GM06990 (cell line): ENCODE results near the gene GRIK4.

Experiments
- DNase-seq: peaks from one replicate; pipeline ENCODE4 v3.0.0-alpha.2; 2011; ENCODE audit not compliant: insufficient read length; ENCODE audit errors: extremely low read depth
- H3K27me3 ChIP-seq: replicated peaks from 2 replicates; pipeline ENCODE4 v1.6.0; 2011; ENCODE audit warnings: low read length; ENCODE audit not compliant: control insufficient read depth, insufficient read depth
- H3K36me3 ChIP-seq: 2 replicates; pipeline ENCODE4 v1.5.1; 2011; ENCODE audit warnings: low read length; ENCODE audit not compliant: control insufficient read depth, insufficient read depth
- H3K4me3 ChIP-seq: replicated peaks from 2 replicates; pipeline ENCODE4 v1.5.1; 2011; ENCODE audit warnings: low read depth, mild to moderate bottlenecking, control low read depth, low read length
- CTCF ChIP-seq: IDR thresholded peaks from 2 replicates; pipeline ENCODE4 v1.5.1; 2011; ENCODE audit warnings: low read length, control low read depth, mild to moderate bottlenecking, inconsistent platforms; ENCODE audit not compliant: insufficient read depth, poor library complexity, severe bottlenecking

Gene GRIK4

GRCh38 chr11:120536797-120537169 lies 25.2 kb downstream of the GRIK4 start:
- no peak for TF ChIP-seq CTCF

GRCh38 chr11:120537996-120538395 lies 26.4 kb downstream of the GRIK4 start:
- Histone ChIP-seq H3K36me3 (no peaks in the 10 kb centered on the region), H3K27me3 (no peaks in the 10 kb centered on the region), H3K4me3 (no peak overlapping the region)
- TF ChIP-seq CTCF: no peak
- no peak for DNase-seq

More at GRCh38 chr11:120536797-120537169, 25.2 kb downstream of the GRIK4 start:
- no peak overlapping the region for H3K4me3 ChIP-seq
- H3K27me3 ChIP-seq: no peaks in the 10 kb centered on the region
- no peaks in the 10 kb centered on the region for H3K36me3 ChIP-seq
- DNase-seq: no peak

GRCh38 chr11:120538707-120539106 lies 27.2 kb downstream of the GRIK4 start:
- DNase-seq: no peak
- Histone ChIP-seq H3K27me3 (no peaks in the 10 kb centered on the region), H3K36me3 (no peaks in the 10 kb centered on the region), H3K4me3 (no peak overlapping the region)
- no peak for TF ChIP-seq CTCF

- DNase-seq: no peak
Measured at GRCh38 chr11:120539667-120540369, 28.3 kb downstream of the GRIK4 start.

GRCh38 chr11:120540744-120541465 lies 29.4 kb downstream of the GRIK4 start:
- TF ChIP-seq CTCF: no peak
- H3K4me3 ChIP-seq: no peak overlapping the region

More at GRCh38 chr11:120539667-120540369, 28.3 kb downstream of the GRIK4 start:
- H3K27me3 ChIP-seq: no peaks in the 10 kb centered on the region
- no peak overlapping the region for H3K4me3 ChIP-seq
- no peaks in the 10 kb centered on the region for H3K36me3 ChIP-seq
- no peak for TF ChIP-seq CTCF

More at GRCh38 chr11:120540744-120541465, 29.4 kb downstream of the GRIK4 start:
- DNase-seq: no peak
- Histone ChIP-seq H3K27me3 (no peaks in the 10 kb centered on the region), H3K36me3 (no peaks in the 10 kb centered on the region)
